Fibroblast of lung (primary cell): ENCODE results near the gene IL4. TPM values are rescaled to one million over a fixed set of nuclear protein-coding genes. Genes with fewer than 3 reads are reported as not detected.

Experiments used
- DNase-seq, 2 donors: peaks; one replicate each; pipeline versions ENCODE4 v3.0.0 to v3.0.0-alpha.2; 2010; ENCODE audit warnings: low read depth in 2 of 2
- H2AFZ ChIP-seq: 2 replicates; pipeline ENCODE4 v1.5.1; 2012; ENCODE audit warnings: low read length, control low read depth, inconsistent platforms
- H3K27ac ChIP-seq: 2 replicates; pipeline ENCODE4 v1.5.1; 2011; ENCODE audit warnings: low read length, control low read depth; ENCODE audit not compliant: insufficient read depth
- H3K27me3 ChIP-seq: 2 replicates; pipeline ENCODE4 v1.5.1; 2011; ENCODE audit warnings: mild to moderate bottlenecking, low read length; ENCODE audit not compliant: control insufficient read depth, insufficient read depth
- H3K36me3 ChIP-seq: 2 replicates; pipeline ENCODE4 v1.5.1; 2011; ENCODE audit warnings: low read length; ENCODE audit not compliant: control insufficient read depth, insufficient read depth
- H3K4me1 ChIP-seq: 2 replicates; pipeline ENCODE4 v1.5.1; 2011; ENCODE audit warnings: low read length; ENCODE audit not compliant: control insufficient read depth, insufficient read depth; ENCODE audit errors: extremely low read depth
- H3K4me2 ChIP-seq: 2 replicates; pipeline ENCODE4 v1.5.1; 2011; ENCODE audit warnings: low read length, control low read depth; ENCODE audit not compliant: insufficient read depth; ENCODE audit errors: extremely low read depth
- H3K4me3 ChIP-seq, 4 experiments: fragments of 200-600 bp in 1 of 4; sonication (generic) in 1 of 4; replicated peaks in 1 of 4; 2 replicates each; pipeline ENCODE4 v1.5.1; 2011 to 2016; ENCODE audit warnings: low read length in 4 of 4, low read depth in 3 of 4, mild to moderate bottlenecking in 3 of 4, control low read depth in 2 of 4, inconsistent platforms in 1 of 4, mixed read lengths in 1 of 4; ENCODE audit not compliant: insufficient read depth in 1 of 4; ENCODE audit errors: control extremely low read depth in 1 of 4
- H3K79me2 ChIP-seq: 2 replicates; pipeline ENCODE4 v1.5.1; 2012; ENCODE audit warnings: mild to moderate bottlenecking, low read length, inconsistent platforms; ENCODE audit not compliant: control insufficient read depth, insufficient read depth
- H3K9ac ChIP-seq: 2 replicates; pipeline ENCODE4 v1.5.1; 2011; ENCODE audit warnings: mild to moderate bottlenecking, low read length, control low read depth; ENCODE audit not compliant: insufficient read depth
- H3K9me3 ChIP-seq: 2 replicates; pipeline ENCODE4 v1.5.1; 2012; ENCODE audit warnings: low read depth, low read length; ENCODE audit not compliant: control insufficient read depth, insufficient read depth
- H4K20me1 ChIP-seq: 2 replicates; pipeline ENCODE4 v1.5.1; 2011; ENCODE audit warnings: low read length; ENCODE audit not compliant: control insufficient read depth, insufficient read depth; ENCODE audit errors: extremely low read depth
- CTCF ChIP-seq, 2 donors: IDR thresholded peaks in 1 of 2; conservative IDR thresholded peaks in 1 of 2; 1 replicate in 1 of 2; 2 replicates in 1 of 2; pipeline ENCODE4 v1.5.1; 2011 to 2012; ENCODE audit warnings: low read length in 2 of 2, control low read depth in 1 of 2, inconsistent platforms in 1 of 2, low read depth in 1 of 2, mild to moderate bottlenecking in 1 of 2
- EZH2 ChIP-seq: IDR thresholded peaks from 2 replicates; pipeline ENCODE4 v1.5.1; 2012; ENCODE audit warnings: low read length, control low read depth, mild to moderate bottlenecking; ENCODE audit errors: missing control alignments
- polyA plus RNA-seq, 2 donors: library from polyadenylated mRNA; depleted of rRNA in 1 of 2; stranded (reverse) in 1 of 2; unstranded in 1 of 2; fragments of >200 nt; gene quantifications; 2 replicates each; pipeline ENCODE4 v1.2.1, GENCODE V29; 2011 to 2012; ENCODE audit warnings: missing spikeins in 1 of 2
- total RNA-seq: library from RNA; depleted of rRNA; stranded (reverse); fragments of >200 nt; gene quantifications from 2 replicates; pipeline ENCODE4 v1.2.1, GENCODE V29; 2014

The IL4 gene
- total and polyA plus RNA-seq, 2 donors (not counting 1 experiment from before 2014, with no cell fraction given) = not detected

DNA sequence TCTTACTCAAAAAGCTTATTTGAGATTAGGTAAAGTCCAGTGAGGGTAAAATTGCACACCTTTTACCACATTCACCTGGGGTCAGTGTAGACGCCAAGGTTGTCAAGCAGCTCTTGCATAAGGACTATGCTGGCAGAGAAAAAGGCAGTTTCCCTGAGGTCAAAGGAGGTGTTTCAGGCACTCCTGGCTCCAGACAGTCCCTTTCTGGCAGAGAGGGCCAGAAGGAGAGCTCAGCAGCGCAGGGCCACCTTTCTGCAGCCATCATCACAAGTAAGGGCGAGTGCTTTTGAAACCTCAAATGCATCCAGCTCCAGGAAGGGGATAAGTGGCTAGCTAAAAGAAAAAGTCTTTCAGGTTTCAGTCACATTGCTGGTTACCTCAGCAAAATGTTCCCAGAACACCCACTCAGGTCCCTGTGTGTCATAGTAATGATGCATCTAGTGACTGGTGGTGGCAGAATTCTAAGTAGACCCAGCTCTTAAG, 32.5 kb upstream of the IL4 start:
- H4K20me1 ChIP-seq = no peaks in the 10 kb centered on the region
- H3K27ac ChIP-seq = no peak overlapping the region
- no peaks in the 10 kb centered on the region for H3K79me2 ChIP-seq
- no peak overlapping the region for H3K9ac ChIP-seq
- H3K4me1 ChIP-seq = no peaks in the 10 kb centered on the region
- DNase-seq = no peak
- no peak overlapping the region for H3K4me2 ChIP-seq
- H2AFZ ChIP-seq = no peak overlapping the region
- no peaks in the 10 kb centered on the region for H3K27me3 ChIP-seq
- TF ChIP-seq EZH2 = no peak
- TF ChIP-seq CTCF (conservative IDR thresholded peaks at IDR 0.05 in 1 of 2, IDR thresholded peaks at IDR 0.05 in 1 of 2; ENCODE audit: low read depth in 1 of 2, low read length in 2 of 2) = no peak
- H3K4me3 ChIP-seq = no peak overlapping the region
- no peaks in the 10 kb centered on the region for H3K9me3 ChIP-seq
- H3K36me3 ChIP-seq = peaks cover 5% of the 10 kb centered on the region

DNA sequence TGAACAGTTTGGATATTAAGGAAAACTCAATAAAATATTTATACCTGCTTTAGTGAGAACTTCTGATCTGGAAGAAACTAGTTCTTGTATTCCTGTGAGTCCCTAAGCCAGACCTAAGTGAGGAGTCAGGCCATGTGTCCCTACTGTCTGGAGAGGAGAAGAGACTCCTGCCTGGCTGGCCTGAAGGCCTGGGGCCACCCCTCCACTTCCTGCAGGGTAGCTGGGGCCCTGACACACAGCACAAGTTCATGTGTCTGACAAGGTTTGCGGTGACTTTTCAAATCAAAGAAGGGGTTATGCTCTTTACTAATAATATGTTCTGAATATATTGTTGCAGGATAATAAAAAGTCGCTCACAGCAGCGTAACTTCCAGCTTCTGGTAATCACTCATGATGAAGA, 31.9 kb upstream of the IL4 start:
- no peak overlapping the region for H3K27ac ChIP-seq
- no peak for DNase-seq
- no peak overlapping the region for H3K4me2 ChIP-seq
- no peak overlapping the region for H2AFZ ChIP-seq
- H3K9me3 ChIP-seq = no peaks in the 10 kb centered on the region
- TF ChIP-seq EZH2 (no peak), CTCF (conservative IDR thresholded peaks at IDR 0.05 in 1 of 2, IDR thresholded peaks at IDR 0.05 in 1 of 2; ENCODE audit: low read depth in 1 of 2, low read length in 2 of 2) (no peak)
- H3K4me3 ChIP-seq = no peak overlapping the region
- peaks cover 5% of the 10 kb centered on the region for H3K36me3 ChIP-seq
- no peak overlapping the region for H3K9ac ChIP-seq
- H3K79me2 ChIP-seq = no peaks in the 10 kb centered on the region
- H3K4me1 ChIP-seq = no peaks in the 10 kb centered on the region
- H3K27me3 ChIP-seq = no peaks in the 10 kb centered on the region
- H4K20me1 ChIP-seq = no peaks in the 10 kb centered on the region

- TF ChIP-seq CTCF (conservative IDR thresholded peaks at IDR 0.05 in 1 of 2, IDR thresholded peaks at IDR 0.05 in 1 of 2; ENCODE audit: low read depth in 1 of 2, low read length in 2 of 2) (no peak), EZH2 (no peak)
Observed at GRCh38 chr5:132644177-132644576, 29.6 kb upstream of the IL4 start.

More at GRCh38 chr5:132644177-132644576, 29.6 kb upstream of the IL4 start:
- Histone ChIP-seq H3K9me3 (no peaks in the 10 kb centered on the region), H3K27me3 (no peaks in the 10 kb centered on the region), H3K27ac (no peak overlapping the region), H3K36me3 (peaks cover 5% of the 10 kb centered on the region), H4K20me1 (no peaks in the 10 kb centered on the region), H3K9ac (no peak overlapping the region), H2AFZ (no peak overlapping the region), H3K4me1 (no peaks in the 10 kb centered on the region), H3K4me3 (no peak overlapping the region), H3K79me2 (no peaks in the 10 kb centered on the region), H3K4me2 (no peak overlapping the region)
- DNase-seq = no peak
